ENCODE measurements around the gene ZBED2.

DNA sequence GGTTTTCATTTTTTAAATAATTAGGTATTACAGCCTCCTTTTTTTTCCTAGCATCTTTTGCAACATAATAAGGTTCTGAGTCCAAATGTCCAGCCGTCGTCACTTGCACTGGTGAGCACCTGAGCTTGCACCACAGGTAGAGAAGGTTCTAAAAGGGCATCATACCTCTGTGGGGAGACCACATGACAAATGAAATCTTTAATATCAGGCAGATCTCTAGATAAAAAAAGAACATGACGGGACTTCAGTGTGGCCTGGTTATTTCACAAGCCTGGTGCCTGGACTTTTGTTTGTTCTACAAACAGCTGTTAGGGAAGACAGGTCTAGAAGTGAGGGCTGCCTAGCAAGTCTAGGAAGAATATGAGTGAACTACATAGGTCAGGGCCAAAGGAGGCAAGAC is 3.6 kb downstream of the ZBED2 start:
- TF ChIP-seq, protein P1, sequence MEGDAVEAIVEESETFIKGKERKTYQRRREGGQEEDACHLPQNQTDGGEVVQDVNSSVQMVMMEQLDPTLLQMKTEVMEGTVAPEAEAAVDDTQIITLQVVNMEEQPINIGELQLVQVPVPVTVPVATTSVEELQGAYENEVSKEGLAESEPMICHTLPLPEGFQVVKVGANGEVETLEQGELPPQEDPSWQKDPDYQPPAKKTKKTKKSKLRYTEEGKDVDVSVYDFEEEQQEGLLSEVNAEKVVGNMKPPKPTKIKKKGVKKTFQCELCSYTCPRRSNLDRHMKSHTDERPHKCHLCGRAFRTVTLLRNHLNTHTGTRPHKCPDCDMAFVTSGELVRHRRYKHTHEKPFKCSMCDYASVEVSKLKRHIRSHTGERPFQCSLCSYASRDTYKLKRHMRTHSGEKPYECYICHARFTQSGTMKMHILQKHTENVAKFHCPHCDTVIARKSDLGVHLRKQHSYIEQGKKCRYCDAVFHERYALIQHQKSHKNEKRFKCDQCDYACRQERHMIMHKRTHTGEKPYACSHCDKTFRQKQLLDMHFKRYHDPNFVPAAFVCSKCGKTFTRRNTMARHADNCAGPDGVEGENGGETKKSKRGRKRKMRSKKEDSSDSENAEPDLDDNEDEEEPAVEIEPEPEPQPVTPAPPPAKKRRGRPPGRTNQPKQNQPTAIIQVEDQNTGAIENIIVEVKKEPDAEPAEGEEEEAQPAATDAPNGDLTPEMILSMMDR (IDR thresholded peaks at IDR 0.05): no peak
- no peak for TF ChIP-seq POLR2A (IDR thresholded peaks at IDR 0.05)

Measured in lower leg skin (tissue), 3 donors.